HepG2 (cell line): ENCODE measurements around the gene KATNB1. TPM values are rescaled to one million over a fixed set of nuclear protein-coding genes. Genes with fewer than 3 reads are reported as not detected.

Source experiments
- ATRX ChIP-seq: sonication (generic); formaldehyde crosslinking; IDR thresholded peaks from 2 replicates; pipeline ENCODE4 v1.4.0; 2020; ENCODE audit warnings: missing genetic modification reagents, borderline replicate concordance
- CAMTA2 ChIP-seq: sonication (generic); formaldehyde crosslinking; IDR thresholded peaks from 2 replicates; pipeline ENCODE4 v1.4.0; 2020; ENCODE audit warnings: mild to moderate bottlenecking, missing genetic modification reagents, borderline replicate concordance
- EEA1 ChIP-seq: sonication (generic); formaldehyde crosslinking; IDR thresholded peaks from 2 replicates; pipeline ENCODE4 v1.5.1; 2020; ENCODE audit warnings: mild to moderate bottlenecking, missing genetic modification reagents, borderline replicate concordance
- NFKBIZ ChIP-seq: IDR thresholded peaks from 2 replicates; pipeline ENCODE4 v1.6.1; 2018; ENCODE audit warnings: missing genetic modification reagents, missing compliant biosample characterization
- NR2F1 ChIP-seq, 2 experiments: fragments of 450-650 bp in 1 of 2; formaldehyde crosslinking in 1 of 2; IDR thresholded peaks; 2 replicates each; pipeline versions ENCODE4 v1.5.0 to v1.6.1; 2016 to 2020; ENCODE audit warnings: mild to moderate bottlenecking in 1 of 2, missing compliant biosample characterization in 1 of 2, missing genetic modification reagents in 1 of 2, moderate library complexity in 1 of 2
- TBP ChIP-seq: sonication (generic); formaldehyde crosslinking; IDR thresholded peaks from 2 replicates; pipeline ENCODE4 v1.5.0; 2020; ENCODE audit warnings: missing genetic modification reagents
- YY1 ChIP-seq: IDR thresholded peaks from 2 replicates; pipeline ENCODE4 v1.6.1; 2011; ENCODE audit warnings: low read length, low read depth, moderate library complexity, mild to moderate bottlenecking; ENCODE audit not compliant: insufficient read depth, insufficient replicate concordance
- ZBTB7B ChIP-seq: sonication (generic); formaldehyde crosslinking; IDR thresholded peaks from 2 replicates; pipeline ENCODE4 v1.4.0; 2020; ENCODE audit warnings: missing genetic modification reagents
- ZMAT3 ChIP-seq: sonication (generic); formaldehyde crosslinking; conservative IDR thresholded peaks from 2 replicates; pipeline ENCODE4 v1.7.0; 2021; ENCODE audit warnings: missing genetic modification reagents
- ZNF331 ChIP-seq: sonication (generic); formaldehyde crosslinking; IDR thresholded peaks from 2 replicates; pipeline ENCODE4 v1.4.0; 2020; ENCODE audit warnings: missing genetic modification reagents
- ZNF549 ChIP-seq: sonication (generic); formaldehyde crosslinking; IDR thresholded peaks from 2 replicates; pipeline ENCODE4 v1.5.0; 2020; ENCODE audit warnings: missing genetic modification reagents
- ZNF720 ChIP-seq: sonication (generic); formaldehyde crosslinking; IDR thresholded peaks from 2 replicates; pipeline ENCODE4 v1.4.0; 2020; ENCODE audit warnings: missing genetic modification reagents
- ZSCAN9 ChIP-seq: IDR thresholded peaks from 2 replicates; pipeline ENCODE4 v1.6.1; 2016; ENCODE audit warnings: borderline replicate concordance
- polyA plus RNA-seq, 8 experiments: library from polyadenylated mRNA; depleted of rRNA in 3 of 8; stranded (reverse) in 7 of 8; unstranded in 1 of 8; fragments of >200 nt; fragmentation: Illumina TruSeq in 4 of 8; extraction: Trizol in 4 of 8; gene quantifications; 2 replicates each; pipeline versions ENCODE4 v1.2.1 to v1.2.3, GENCODE V29; 2011 to 2016; ENCODE audit warnings: low read depth in 4 of 8, missing spikeins in 1 of 8, mixed read lengths in 1 of 8; ENCODE audit not compliant: insufficient read depth in 1 of 8
- total RNA-seq, 5 experiments: library from RNA; depleted of rRNA; stranded (reverse); fragments of >200 nt; fragmentation: Illumina TruSeq; extraction: Trizol; gene quantifications; 2 replicates each; pipeline ENCODE4 v1.2.3, GENCODE V29; 2016; ENCODE audit warnings: low read depth in 1 of 5
- TF ChIP-seq, protein P1 (sequence below): sonication (generic); formaldehyde crosslinking; IDR thresholded peaks from 2 replicates; pipeline ENCODE4 v1.4.0; 2020; ENCODE audit warnings: low read depth, mild to moderate bottlenecking, missing genetic modification reagents
- TF ChIP-seq, protein P2 (sequence below): sonication (generic); formaldehyde crosslinking; IDR thresholded peaks from 2 replicates; pipeline ENCODE4 v1.4.0; 2020; ENCODE audit warnings: missing genetic modification reagents, borderline replicate concordance
- TF ChIP-seq, protein P3 (sequence below): sonication (generic); formaldehyde crosslinking; IDR thresholded peaks from one replicate; pipeline ENCODE4 v1.5.1; 2020; ENCODE audit warnings: mild to moderate bottlenecking, missing genetic modification reagents; ENCODE audit errors: not compliant biosample characterization
- TF ChIP-seq, protein P4 (sequence below): sonication (generic); formaldehyde crosslinking; IDR thresholded peaks from 2 replicates; pipeline ENCODE4 v1.4.0; 2020; ENCODE audit warnings: mild to moderate bottlenecking, missing genetic modification reagents

KATNB1 gene
- total and polyA plus RNA-seq, 2 of the 13 experiments (the other 11 are each of a cell fraction or from before 2014, with no cell fraction given) = 31.5 to 43.5 TPM

DNA sequence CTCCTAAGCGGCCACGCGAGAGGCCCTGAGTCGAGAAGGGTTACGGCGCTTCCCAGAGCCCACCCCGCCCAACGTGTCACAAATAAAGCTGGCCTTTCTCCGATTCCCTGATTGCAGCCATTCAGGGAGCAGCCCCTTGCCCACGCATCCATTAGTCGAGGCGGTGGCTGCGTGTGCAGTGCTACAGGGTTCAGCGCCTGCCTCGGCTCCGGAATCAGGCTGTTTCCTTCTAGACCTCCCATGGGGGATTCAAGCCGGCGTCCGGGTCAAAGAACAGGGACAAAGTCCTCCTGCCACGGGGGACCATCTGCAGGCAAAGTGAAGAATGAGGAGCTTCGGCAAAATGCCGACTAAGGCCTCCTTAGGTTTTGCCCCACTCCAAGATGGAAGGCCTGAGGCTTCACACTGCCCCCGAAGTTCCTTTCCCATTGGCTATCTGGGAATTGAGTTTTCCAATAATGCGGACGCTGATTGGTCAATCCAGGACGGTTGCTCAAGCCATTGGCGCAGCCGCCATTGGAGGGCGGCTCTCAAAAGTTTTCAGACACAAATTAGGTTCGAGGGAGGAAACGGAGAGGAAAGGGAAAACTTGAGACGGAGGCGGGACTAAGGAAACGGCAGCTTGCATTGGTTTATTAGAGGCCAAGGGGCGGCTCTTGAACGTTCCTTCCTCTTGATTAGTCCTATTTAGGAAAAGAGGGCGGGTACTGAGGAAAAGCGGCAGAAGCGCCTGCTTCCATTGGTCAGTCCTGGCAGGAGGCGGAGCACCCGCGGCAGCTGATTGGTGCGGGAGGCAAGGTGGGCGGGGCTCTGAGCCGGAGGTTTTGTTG is 430 bp upstream of the KATNB1 start (continued):
- TF ChIP-seq, protein P1, sequence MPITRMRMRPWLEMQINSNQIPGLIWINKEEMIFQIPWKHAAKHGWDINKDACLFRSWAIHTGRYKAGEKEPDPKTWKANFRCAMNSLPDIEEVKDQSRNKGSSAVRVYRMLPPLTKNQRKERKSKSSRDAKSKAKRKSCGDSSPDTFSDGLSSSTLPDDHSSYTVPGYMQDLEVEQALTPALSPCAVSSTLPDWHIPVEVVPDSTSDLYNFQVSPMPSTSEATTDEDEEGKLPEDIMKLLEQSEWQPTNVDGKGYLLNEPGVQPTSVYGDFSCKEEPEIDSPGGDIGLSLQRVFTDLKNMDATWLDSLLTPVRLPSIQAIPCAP = no peak
- no peak for TF ChIP-seq ZBTB7B
- TF ChIP-seq ZMAT3 (CRISPR knock-in tag) = peak; percentile 82; the same call in 1 of the 2 replicates
- TF ChIP-seq CAMTA2 (CRISPR knock-in tag) = peak; percentile 80; the same call in 1 of the 2 replicates
- no peak for TF ChIP-seq ZNF720 (CRISPR knock-in tag)
- TF ChIP-seq EEA1 (CRISPR knock-in tag) = peak; percentile 95
- TF ChIP-seq, protein P2, sequence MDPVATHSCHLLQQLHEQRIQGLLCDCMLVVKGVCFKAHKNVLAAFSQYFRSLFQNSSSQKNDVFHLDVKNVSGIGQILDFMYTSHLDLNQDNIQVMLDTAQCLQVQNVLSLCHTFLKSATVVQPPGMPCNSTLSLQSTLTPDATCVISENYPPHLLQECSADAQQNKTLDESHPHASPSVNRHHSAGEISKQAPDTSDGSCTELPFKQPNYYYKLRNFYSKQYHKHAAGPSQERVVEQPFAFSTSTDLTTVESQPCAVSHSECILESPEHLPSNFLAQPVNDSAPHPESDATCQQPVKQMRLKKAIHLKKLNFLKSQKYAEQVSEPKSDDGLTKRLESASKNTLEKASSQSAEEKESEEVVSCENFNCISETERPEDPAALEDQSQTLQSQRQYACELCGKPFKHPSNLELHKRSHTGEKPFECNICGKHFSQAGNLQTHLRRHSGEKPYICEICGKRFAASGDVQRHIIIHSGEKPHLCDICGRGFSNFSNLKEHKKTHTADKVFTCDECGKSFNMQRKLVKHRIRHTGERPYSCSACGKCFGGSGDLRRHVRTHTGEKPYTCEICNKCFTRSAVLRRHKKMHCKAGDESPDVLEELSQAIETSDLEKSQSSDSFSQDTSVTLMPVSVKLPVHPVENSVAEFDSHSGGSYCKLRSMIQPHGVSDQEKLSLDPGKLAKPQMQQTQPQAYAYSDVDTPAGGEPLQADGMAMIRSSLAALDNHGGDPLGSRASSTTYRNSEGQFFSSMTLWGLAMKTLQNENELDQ (CRISPR knock-in tag) = peak; percentile 27; the same call in 1 of the 2 replicates
- TF ChIP-seq, protein P3, sequence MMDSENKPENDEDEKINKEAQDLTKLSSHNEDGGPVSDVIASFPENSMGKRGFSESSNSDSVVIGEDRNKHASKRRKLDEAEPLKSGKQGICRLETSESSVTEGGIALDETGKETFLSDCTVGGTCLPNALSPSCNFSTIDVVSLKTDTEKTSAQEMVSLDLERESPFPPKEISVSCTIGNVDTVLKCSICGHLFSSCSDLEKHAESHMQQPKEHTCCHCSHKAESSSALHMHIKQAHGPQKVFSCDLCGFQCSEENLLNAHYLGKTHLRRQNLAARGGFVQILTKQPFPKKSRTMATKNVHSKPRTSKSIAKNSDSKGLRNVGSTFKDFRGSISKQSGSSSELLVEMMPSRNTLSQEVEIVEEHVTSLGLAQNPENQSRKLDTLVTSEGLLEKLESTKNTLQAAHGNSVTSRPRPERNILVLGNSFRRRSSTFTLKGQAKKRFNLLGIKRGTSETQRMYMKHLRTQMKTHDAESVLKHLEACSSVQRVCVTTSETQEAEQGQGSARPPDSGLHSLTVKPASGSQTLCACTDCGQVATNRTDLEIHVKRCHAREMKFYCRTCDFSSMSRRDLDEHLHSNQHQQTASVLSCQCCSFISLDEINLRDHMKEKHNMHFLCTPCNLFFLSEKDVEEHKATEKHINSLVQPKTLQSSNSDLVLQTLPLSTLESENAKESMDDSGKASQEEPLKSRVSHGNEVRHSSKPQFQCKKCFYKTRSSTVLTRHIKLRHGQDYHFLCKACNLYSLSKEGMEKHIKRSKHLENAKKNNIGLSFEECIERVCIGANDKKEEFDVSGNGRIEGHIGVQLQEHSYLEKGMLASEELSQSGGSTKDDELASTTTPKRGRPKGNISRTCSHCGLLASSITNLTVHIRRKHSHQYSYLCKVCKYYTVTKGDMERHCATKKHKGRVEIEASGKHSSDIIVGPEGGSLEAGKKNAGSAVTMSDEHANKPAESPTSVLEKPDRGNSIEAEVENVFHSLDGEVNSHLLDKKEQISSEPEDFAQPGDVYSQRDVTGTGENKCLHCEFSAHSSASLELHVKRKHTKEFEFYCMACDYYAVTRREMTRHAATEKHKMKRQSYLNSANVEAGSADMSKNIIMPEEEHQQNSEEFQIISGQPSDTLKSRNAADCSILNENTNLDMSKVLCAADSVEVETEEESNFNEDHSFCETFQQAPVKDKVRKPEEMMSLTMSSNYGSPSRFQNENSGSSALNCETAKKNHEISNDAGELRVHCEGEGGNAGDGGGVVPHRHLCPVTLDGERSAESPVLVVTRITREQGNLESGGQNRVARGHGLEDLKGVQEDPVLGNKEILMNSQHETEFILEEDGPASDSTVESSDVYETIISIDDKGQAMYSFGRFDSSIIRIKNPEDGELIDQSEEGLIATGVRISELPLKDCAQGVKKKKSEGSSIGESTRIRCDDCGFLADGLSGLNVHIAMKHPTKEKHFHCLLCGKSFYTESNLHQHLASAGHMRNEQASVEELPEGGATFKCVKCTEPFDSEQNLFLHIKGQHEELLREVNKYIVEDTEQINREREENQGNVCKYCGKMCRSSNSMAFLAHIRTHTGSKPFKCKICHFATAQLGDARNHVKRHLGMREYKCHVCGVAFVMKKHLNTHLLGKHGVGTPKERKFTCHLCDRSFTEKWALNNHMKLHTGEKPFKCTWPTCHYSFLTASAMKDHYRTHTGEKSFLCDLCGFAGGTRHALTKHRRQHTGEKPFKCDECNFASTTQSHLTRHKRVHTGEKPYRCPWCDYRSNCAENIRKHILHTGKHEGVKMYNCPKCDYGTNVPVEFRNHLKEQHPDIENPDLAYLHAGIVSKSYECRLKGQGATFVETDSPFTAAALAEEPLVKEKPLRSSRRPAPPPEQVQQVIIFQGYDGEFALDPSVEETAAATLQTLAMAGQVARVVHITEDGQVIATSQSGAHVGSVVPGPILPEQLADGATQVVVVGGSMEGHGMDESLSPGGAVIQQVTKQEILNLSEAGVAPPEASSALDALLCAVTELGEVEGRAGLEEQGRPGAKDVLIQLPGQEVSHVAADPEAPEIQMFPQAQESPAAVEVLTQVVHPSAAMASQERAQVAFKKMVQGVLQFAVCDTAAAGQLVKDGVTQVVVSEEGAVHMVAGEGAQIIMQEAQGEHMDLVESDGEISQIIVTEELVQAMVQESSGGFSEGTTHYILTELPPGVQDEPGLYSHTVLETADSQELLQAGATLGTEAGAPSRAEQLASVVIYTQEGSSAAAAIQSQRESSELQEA (CRISPR knock-in tag) = peak; percentile 28
- peak; percentile 89; the same call in 1 of the 2 replicates for TF ChIP-seq NFKBIZ
- TF ChIP-seq, protein P4, sequence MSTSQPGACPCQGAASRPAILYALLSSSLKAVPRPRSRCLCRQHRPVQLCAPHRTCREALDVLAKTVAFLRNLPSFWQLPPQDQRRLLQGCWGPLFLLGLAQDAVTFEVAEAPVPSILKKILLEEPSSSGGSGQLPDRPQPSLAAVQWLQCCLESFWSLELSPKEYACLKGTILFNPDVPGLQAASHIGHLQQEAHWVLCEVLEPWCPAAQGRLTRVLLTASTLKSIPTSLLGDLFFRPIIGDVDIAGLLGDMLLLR (CRISPR knock-in tag) = peak; percentile 25; the same call in 1 of the 2 replicates
- TF ChIP-seq TBP (CRISPR knock-in tag) = no peak
- TF ChIP-seq ZNF549 = no peak
- TF ChIP-seq NR2F1 (CRISPR knock-in tag; IDR thresholded peaks at IDR 0.05) = peak in 1 of 2 experiments; percentile 42; a peak in 1 of 4 replicates
- TF ChIP-seq ATRX (CRISPR knock-in tag) = no peak
- peak; percentile 99 for TF ChIP-seq YY1
- TF ChIP-seq ZSCAN9 = no peak
- TF ChIP-seq ZNF331 = no peak; the same call in 1 of the 2 replicates
